ENCODE measurements around the gene RRAGD.

DNA sequence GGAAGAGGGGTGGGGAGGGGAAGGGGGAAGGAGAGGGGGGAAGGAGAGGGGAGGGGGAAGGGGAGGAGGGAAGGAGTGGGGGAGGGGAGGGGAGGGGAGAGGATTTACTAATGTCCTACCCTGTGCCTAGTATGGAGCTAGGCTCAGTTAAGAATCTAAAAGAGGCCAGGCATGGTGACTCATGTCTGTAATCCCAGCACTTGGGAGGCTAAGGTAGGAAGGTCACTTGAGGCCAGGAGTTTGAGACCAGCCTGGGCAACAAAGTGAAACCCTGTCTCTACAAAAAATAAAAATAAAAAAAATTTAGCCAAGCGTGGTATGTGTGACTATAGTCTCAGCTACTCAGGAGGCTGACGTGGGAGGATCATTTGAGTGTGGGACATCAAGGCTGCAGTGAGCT is 72.5 kb downstream of the RRAGD start:
- TF ChIP-seq, protein P1, sequence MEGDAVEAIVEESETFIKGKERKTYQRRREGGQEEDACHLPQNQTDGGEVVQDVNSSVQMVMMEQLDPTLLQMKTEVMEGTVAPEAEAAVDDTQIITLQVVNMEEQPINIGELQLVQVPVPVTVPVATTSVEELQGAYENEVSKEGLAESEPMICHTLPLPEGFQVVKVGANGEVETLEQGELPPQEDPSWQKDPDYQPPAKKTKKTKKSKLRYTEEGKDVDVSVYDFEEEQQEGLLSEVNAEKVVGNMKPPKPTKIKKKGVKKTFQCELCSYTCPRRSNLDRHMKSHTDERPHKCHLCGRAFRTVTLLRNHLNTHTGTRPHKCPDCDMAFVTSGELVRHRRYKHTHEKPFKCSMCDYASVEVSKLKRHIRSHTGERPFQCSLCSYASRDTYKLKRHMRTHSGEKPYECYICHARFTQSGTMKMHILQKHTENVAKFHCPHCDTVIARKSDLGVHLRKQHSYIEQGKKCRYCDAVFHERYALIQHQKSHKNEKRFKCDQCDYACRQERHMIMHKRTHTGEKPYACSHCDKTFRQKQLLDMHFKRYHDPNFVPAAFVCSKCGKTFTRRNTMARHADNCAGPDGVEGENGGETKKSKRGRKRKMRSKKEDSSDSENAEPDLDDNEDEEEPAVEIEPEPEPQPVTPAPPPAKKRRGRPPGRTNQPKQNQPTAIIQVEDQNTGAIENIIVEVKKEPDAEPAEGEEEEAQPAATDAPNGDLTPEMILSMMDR (IDR thresholded peaks at IDR 0.05; ENCODE audit: poor library complexity), result no peak
- no peak for TF ChIP-seq EZH2phosphoT487 (IDR thresholded peaks at IDR 0.05; ENCODE audit: low read depth, severe bottlenecking, unreplicated experiment)

All from hepatocyte (in vitro differentiated cells).